Heart right ventricle (tissue), 16 donors: ENCODE data around the gene SPARC. TPM values are rescaled to one million over a fixed set of nuclear protein-coding genes. Genes with fewer than 3 reads are reported as not detected.
A peak's percentile ranks its signal among the peaks of the same experiment; 100 is the strongest.

ENCODE experiments used
- ATAC-seq, 8 donors: fragments of 200-7000 bp; cut with Tn5 transposase; one replicate each; pipeline ENCODE4 v1.9.1; 2020; ENCODE audit warnings: mild to moderate bottlenecking in 8 of 8, moderate library complexity in 8 of 8, moderate number of reproducible peaks in 1 of 8
- DNase-seq, 2 donors: peaks; one replicate each; pipeline ENCODE4 v3.0.0-alpha.2; 2020
- H3K27ac ChIP-seq, 10 donors: fragments of 200-600 bp; sonication (generic) in 2 of 10; one replicate each; pipeline versions ENCODE4 v1.5.0 to v1.8.0; 2020 to 2022; ENCODE audit warnings: mild to moderate bottlenecking in 3 of 10
- H3K27me3 ChIP-seq, 7 donors: fragments of 200-600 bp; one replicate each; pipeline ENCODE4 v1.8.0; 2021 to 2022; ENCODE audit warnings: mild to moderate bottlenecking in 2 of 7
- H3K36me3 ChIP-seq, 9 donors: fragments of 200-600 bp; sonication (generic) in 1 of 9; one replicate each; pipeline versions ENCODE4 v1.5.0 to v1.8.0; 2020 to 2022; ENCODE audit warnings: mild to moderate bottlenecking in 2 of 9
- H3K4me1 ChIP-seq, 9 donors: fragments of 200-600 bp; sonication (generic) in 1 of 9; one replicate each; pipeline versions ENCODE4 v1.5.0 to v1.8.0; 2020 to 2022; ENCODE audit warnings: mild to moderate bottlenecking in 4 of 9
- H3K4me3 ChIP-seq, 10 donors: fragments of 200-600 bp; sonication (generic) in 2 of 10; one replicate each; pipeline versions ENCODE4 v1.5.0 to v1.8.0; 2020 to 2022; ENCODE audit warnings: mild to moderate bottlenecking in 7 of 10, moderate library complexity in 2 of 10
- H3K9me3 ChIP-seq, 11 donors: fragments of 200-600 bp in 10 of 11; sonication (generic) in 2 of 11; one replicate each; pipeline versions ENCODE4 v1.5.0 to v1.8.0; 2013 to 2022; ENCODE audit warnings: mild to moderate bottlenecking in 2 of 11, control low read depth in 1 of 11, moderate library complexity in 1 of 11
- WGBS, 2 donors: extraction: QIAGEN DNeasy Blood & Tissue Kit; methylation state at CpG; one replicate each; pipeline ENCODE4 v1.1.7; 2013; ENCODE audit warnings: inconsistent platforms in 1 of 2; 5-methylcytosine and 5-hydroxymethylcytosine counted together
- intact Hi-C, 10 donors: fragments of 100-400 bp; cut with DNase I; formaldehyde crosslinking; loops; one replicate each; pipeline versions ENCODE4 v1.11.1 to v1.14.2; 2022
- polyA plus RNA-seq, 2 donors: library from polyadenylated mRNA; stranded (reverse); fragments of 200-250 nt; gene quantifications; one replicate each; pipeline ENCODE4 v1.2.3, GENCODE V29; 2013
- total RNA-seq, 10 donors: library from RNA; stranded (reverse); fragmentation: NEBNext Ultra II Directional in 3 of 10; extraction: Animal tissue kit (Norgen Biotek cat#: 25700) in 3 of 10; gene quantifications; one replicate each; pipeline versions ENCODE4 v1.2.1 to v1.2.4, GENCODE V29; 2021 to 2023
- TF ChIP-seq, protein P1 (sequence below), 9 donors: fragments of 200-600 bp; sonication (generic) in 2 of 9; IDR thresholded peaks; one replicate each; pipeline versions ENCODE4 v1.5.0 to v1.8.0; 2021 to 2022; ENCODE audit warnings: antibody characterized with exemption in 9 of 9, mild to moderate bottlenecking in 5 of 9, moderate library complexity in 1 of 9
- donor health status: Arrhythmogenic right ventricular cardiomyopathy.
- donor health status: ischemic (EF 13 %, LVEDD 7.1; RV severe dilation, severe dysfunction).
- donor health status: healthy with polysubstance abuse.
- donor health status: DM: no; HTN: yes; CAD: no.
- donor health status: DM: no; HTN: no; CAD: no.
- donor health status: ischemic (EF 25% LVEDD 6.9; RV normal size, moderate dysfunction).
- donor health status: ischemic (EF 25% LVEDD 5.7; RV mildly dilated, moderate dysfunction).
- donor health status: healthy.
- donor health status: DM: yes; HTN: yes; CAD: no.
- donor health status: Ischemic cardiomyopathy.
- donor health status: ischemic (EF 35%, LVEDD 5.7; RV mildly dilated, moderate dysfunction).
- donor health status: nonischemic (EF 11% LVEDD 7.7; RV severe dilation, severe dysfunction).
- donor health status: DM: yes; HTN: yes; CAD: no.
- donor health status: PGD.
- donor health status: ischemic (EF 29% LVEDD 5.4; RV normal size, mild dysfunction).
- donor health status: nonischemic (EF 23%, LVEDD 6.1; RV moderate dilation, normal function).

Gene SPARC
- total and polyA plus RNA-seq, 12 donors: 144 to 1,135 (median 456) TPM

DNA sequence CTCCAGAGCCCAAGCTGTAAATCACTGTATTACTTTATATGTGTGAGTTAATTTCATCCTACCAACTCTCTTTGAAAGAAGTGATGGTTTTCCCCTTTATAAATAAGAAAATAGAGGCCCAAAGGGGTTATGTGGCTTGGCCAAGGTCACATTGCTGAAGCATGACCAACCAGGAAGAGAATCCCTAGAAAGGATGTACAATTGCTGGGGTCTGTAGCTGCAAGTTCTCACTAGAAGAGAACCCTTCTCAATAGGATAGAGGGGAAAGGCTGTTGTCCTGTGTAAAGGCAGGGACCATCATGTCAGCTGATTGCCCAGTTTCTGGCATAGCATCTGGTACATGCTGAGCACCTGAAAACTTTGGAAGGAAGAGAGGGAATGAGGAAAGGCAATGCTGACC, 56.6 kb downstream of the SPARC start:
- TF ChIP-seq, protein P1, sequence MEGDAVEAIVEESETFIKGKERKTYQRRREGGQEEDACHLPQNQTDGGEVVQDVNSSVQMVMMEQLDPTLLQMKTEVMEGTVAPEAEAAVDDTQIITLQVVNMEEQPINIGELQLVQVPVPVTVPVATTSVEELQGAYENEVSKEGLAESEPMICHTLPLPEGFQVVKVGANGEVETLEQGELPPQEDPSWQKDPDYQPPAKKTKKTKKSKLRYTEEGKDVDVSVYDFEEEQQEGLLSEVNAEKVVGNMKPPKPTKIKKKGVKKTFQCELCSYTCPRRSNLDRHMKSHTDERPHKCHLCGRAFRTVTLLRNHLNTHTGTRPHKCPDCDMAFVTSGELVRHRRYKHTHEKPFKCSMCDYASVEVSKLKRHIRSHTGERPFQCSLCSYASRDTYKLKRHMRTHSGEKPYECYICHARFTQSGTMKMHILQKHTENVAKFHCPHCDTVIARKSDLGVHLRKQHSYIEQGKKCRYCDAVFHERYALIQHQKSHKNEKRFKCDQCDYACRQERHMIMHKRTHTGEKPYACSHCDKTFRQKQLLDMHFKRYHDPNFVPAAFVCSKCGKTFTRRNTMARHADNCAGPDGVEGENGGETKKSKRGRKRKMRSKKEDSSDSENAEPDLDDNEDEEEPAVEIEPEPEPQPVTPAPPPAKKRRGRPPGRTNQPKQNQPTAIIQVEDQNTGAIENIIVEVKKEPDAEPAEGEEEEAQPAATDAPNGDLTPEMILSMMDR (IDR thresholded peaks at IDR 0.05): no peak
- Histone ChIP-seq H3K9me3 (no peaks in the 10 kb centered on the region), H3K4me3 (no peak overlapping the region), H3K27ac (no peak overlapping the region), H3K27me3 (peaks cover 0 to 3% (median 0%) of the 10 kb centered on the region in 7 donors), H3K36me3 (no peaks in the 10 kb centered on the region), H3K4me1 (peaks cover 2 to 32% (median 11%) of the 10 kb centered on the region in 9 donors)
- intact Hi-C loops: no loop called here
- ATAC-seq: no peak
- DNase-seq: no peak

DNA sequence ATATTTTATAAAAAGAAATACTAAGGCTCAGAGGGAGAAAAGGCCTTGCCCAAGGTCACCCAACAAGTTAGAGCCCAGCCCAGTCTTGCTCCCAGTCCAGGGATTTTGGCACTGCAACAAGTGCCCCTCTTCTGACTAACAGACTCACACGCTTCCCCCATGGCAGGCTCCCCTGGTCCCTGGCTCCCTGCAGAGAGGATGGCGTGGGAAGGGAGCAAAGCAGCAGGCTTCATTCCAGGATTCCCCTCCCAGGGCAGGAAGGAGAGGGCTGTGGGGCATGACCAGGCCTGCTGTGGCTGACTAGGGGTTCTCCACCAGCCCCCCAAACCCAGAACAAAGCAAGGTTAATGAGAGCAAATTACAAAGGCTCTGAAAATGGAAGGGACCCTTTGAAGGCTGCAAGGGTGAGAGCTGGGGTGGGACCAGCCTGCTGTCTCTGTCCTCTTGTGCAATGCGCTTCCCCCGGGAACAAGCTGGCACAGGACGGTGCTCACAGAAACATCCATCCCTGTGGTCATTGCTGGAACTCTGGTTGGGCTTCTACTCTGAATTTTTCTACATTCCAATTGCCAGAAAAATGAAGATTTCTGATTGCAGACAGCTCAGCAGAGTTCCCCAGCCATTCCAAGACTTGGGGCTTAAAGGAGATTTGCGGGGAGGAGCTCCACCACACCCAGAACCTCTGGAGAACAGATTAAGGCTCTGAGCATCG, 58.4 kb downstream of the SPARC start:
- H3K27ac ChIP-seq: peak overlapping the region in 9 of 10 donors; percentile 12 to 68 (median 23)
- H3K4me1 ChIP-seq: peaks cover 2 to 46% (median 14%) of the 10 kb centered on the region in 9 donors
- DNase-seq (peak in 1 of 2 donors; percentile 26), ATAC-seq (peak in 6 of 8 donors; percentile 10 to 50 (median 30))
- H3K4me3 ChIP-seq: no peak overlapping the region
- H3K9me3 ChIP-seq: no peaks in the 10 kb centered on the region
- intact Hi-C loops: no loop called here
- WGBS, 2 donors: 55 to 60% methylated on average over 7 of the region's 7 CpGs
- H3K36me3 ChIP-seq: no peaks in the 10 kb centered on the region
- TF ChIP-seq, protein P1 (IDR thresholded peaks at IDR 0.05): no peak
- H3K27me3 ChIP-seq: peaks cover 0 to 3% (median 0%) of the 10 kb centered on the region in 7 donors

DNA sequence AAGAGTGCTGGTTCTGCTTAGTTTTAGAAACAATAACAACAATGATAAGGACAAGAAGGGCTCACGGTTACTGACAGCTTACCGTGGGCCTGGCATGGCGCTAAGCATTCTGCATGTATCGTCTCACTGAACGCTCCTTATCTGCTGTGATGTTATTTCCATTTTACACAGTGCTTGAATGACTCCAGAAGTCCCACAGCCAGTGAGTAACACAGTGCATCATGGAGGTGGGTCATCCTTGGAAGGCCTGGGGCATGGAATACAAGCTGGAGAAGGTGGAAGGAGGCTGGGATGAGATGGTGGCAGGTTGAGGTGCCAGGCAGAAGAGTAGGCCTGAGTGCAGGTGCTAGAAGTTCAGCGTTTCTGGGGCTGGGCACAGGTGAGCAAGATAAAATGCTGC, 59.1 kb downstream of the SPARC start:
- TF ChIP-seq, protein P1 (IDR thresholded peaks at IDR 0.05): no peak
- Histone ChIP-seq H3K9me3 (no peaks in the 10 kb centered on the region), H3K36me3 (no peaks in the 10 kb centered on the region), H3K27me3 (peaks cover 0 to 2% (median 0%) of the 10 kb centered on the region in 7 donors), H3K4me1 (peaks cover 2 to 49% (median 14%) of the 10 kb centered on the region in 9 donors), H3K4me3 (no peak overlapping the region), H3K27ac (peak overlapping the region in 9 of 10 donors; percentile 12 to 68 (median 23))
- intact Hi-C loops: no loop called here
- DNase-seq: no peak
- 36 to 38% methylated on average over 6 of the region's 6 CpGs for WGBS, 2 donors
- ATAC-seq: peak in 6 of 8 donors; percentile 15 to 67 (median 48)

DNA sequence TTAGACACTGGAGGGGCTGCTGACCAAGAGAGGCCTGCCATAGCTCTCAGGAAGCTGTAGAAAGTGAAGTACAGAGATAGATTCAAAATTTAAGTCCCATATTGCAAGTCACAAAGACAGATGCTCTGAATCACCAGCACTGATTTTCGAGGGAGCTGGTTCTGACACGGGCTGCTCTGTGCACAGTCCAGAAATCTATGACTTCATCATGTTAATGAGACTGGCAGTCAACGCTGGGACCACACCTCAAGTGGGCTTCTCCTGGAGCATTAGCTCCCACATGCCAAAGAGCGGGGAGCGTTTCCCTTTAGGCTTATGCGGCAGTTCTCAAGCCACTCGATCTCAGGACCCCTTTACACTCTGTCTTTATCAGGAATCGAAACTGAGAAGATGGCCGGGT, 61.4 kb downstream of the SPARC start:
- no peak overlapping the region for H3K27ac ChIP-seq
- H3K9me3 ChIP-seq: no peaks in the 10 kb centered on the region
- no peak overlapping the region for H3K4me3 ChIP-seq
- no peaks in the 10 kb centered on the region for H3K36me3 ChIP-seq
- no peak for DNase-seq
- no peak for ATAC-seq
- H3K27me3 ChIP-seq: peaks cover 0 to 12% (median 0%) of the 10 kb centered on the region in 7 donors
- H3K4me1 ChIP-seq: peaks cover 2 to 39% (median 12%) of the 10 kb centered on the region in 9 donors
- TF ChIP-seq, protein P1 (IDR thresholded peaks at IDR 0.05): no peak
- WGBS, 2 donors: 74 to 76% methylated on average over 9 of the region's 9 CpGs
- intact Hi-C loops: no loop called here
